22Rv1 (cell line): ENCODE results near the gene NXNL2.

Source experiments
- CTCF ChIP-seq: fragments of 450-650 bp; IDR thresholded peaks from 2 replicates; pipeline ENCODE4 v1.5.1; 2017; ENCODE audit warnings: mild to moderate bottlenecking
- ZFX ChIP-seq: fragments of 450-650 bp; IDR thresholded peaks from 2 replicates; pipeline ENCODE4 v1.6.1; 2017; ENCODE audit warnings: antibody characterized with exemption, borderline replicate concordance

DNA sequence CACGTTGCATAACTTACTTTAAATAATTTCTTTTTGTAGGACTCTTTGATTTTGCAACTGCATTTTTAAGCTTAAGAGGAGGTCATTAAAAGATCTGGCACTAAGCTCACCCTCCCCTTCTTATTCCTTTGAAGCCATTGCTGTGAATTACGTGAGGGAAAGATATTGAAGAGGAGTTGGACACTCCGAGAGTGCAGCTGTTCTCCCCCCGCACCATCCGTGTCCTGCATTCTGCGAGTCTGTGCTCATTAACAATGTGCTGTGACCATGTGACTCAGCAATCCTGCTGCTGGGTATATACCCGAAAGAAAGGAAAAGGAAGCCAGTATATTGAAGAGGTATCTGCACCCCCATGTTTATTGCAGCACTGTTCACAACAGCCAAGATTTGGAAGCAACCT lies 40.0 kb downstream of the NXNL2 start:
- TF ChIP-seq CTCF (no peak), ZFX (no peak)
